ENCODE data around the gene NDUFV1. TPM values are rescaled to one million over a fixed set of nuclear protein-coding genes. Genes with fewer than 3 reads are reported as not detected.
"Not testable (repeated sequence)": the region's sequence is repeated elsewhere in the genome, so short reads cannot be mapped to it uniquely, and the experiment has no call there.

The NDUFV1 gene
- total RNA-seq, 1 donor from 2014 or later, result 202 TPM

GRCh38 chr11:67656278-67656922, 49.7 kb downstream of the NDUFV1 start:
- DNase-seq (ENCODE audit: low spot score), result no peak

- no peak for DNase-seq (ENCODE audit: low spot score)
Measured at GRCh38 chr11:67657300-67657699, 50.6 kb downstream of the NDUFV1 start.

DNA sequence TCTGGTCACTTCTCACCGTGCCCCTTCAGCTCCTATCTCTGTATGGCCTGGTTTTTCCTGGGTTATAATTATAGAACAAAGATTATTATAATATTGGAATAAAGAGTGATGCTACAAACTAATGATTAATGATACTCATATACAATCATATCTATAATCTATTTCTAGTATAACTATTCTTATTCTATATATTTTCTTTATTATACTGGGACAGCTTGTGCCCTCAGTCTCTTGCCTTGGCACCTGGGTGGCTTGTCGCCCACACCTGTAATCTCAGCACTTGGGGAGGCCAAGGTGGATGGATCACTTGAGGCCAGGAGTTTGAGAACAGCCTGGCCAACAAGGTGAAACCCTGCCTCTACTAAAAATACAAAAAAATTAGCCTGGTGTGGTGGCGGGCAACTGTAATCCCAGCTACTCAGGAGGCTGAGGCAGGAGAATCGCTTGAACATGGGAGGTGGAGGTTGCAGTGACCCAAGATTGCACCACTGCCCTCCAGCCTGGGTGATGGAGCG, 53.0 kb downstream of the NDUFV1 start:
- not testable (repeated sequence) for DNase-seq (ENCODE audit: low spot score)

DNA sequence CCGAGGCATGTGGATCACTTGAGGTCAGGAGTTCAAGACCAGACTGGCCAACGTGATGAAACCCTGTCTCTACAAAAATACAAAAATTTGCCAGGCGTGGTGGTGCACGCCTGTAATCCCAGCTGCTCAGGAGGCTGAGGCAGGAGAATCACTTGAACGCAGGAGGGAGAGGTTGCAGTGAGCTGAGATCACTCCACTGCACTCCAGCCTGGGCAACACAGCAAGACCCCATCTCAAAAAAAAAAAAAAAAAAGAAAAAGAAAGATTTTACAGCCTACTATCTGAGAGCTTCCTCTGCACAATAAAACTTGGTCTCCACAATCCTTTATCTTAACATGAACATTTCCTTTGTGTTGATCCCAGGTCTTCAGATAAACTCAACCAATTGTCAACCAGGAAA, 54.0 kb downstream of the NDUFV1 start:
- not testable (repeated sequence) for DNase-seq (ENCODE audit: low spot score)

Other genes with a start within 250 kb of the NDUFV1 start
- gene CLCF1, start 233.3 kb upstream of the NDUFV1 start, total RNA-seq, result 4.0 TPM
- 45.0 TPM for gene RAD9A, start 214.9 kb upstream of the NDUFV1 start, total RNA-seq
- gene PPP1CA, start 205.1 kb upstream of the NDUFV1 start, total RNA-seq, result 140 TPM
- 10.6 TPM for gene TBC1D10C, start 202.9 kb upstream of the NDUFV1 start, total RNA-seq
- 78.4 TPM for gene CARNS1, start 191.3 kb upstream of the NDUFV1 start, total RNA-seq
- 39.7 TPM for gene RPS6KB2, start 178.4 kb upstream of the NDUFV1 start, total RNA-seq
- 14.7 TPM for gene PTPRCAP, start 169.3 kb upstream of the NDUFV1 start, total RNA-seq
- gene CORO1B, start 163.5 kb upstream of the NDUFV1 start, total RNA-seq, result 181 TPM
- not detected for gene GPR152, start 154.2 kb upstream of the NDUFV1 start, total RNA-seq
- gene CABP4, start 151.6 kb upstream of the NDUFV1 start, total RNA-seq, result 3.8 TPM
- 75.1 TPM for gene TMEM134, start 137.7 kb upstream of the NDUFV1 start, total RNA-seq
- 94.2 TPM for gene AIP, start 123.9 kb upstream of the NDUFV1 start, total RNA-seq
- gene PITPNM1, start 101.6 kb upstream of the NDUFV1 start, total RNA-seq, result 51.0 TPM
- gene CDK2AP2, start 98.8 kb upstream of the NDUFV1 start, total RNA-seq, result 95.5 TPM
- not detected for gene CABP2, start 83.5 kb upstream of the NDUFV1 start, total RNA-seq
- 1,142 TPM for gene GSTP1, start 23.1 kb upstream of the NDUFV1 start, total RNA-seq
- 17.8 TPM for gene NUDT8, start 23.0 kb downstream of the NDUFV1 start, total RNA-seq
- gene TBX10, start 32.8 kb downstream of the NDUFV1 start, total RNA-seq, result 0.14 TPM
- gene ACY3, start 43.8 kb downstream of the NDUFV1 start, total RNA-seq, result 16.0 TPM
- gene ALDH3B2, start 67.7 kb downstream of the NDUFV1 start, total RNA-seq, result 0.63 TPM

Data from mucosa of gallbladder (tissue), 1 donor.